Large intestine (tissue), 3 donors: Measurements from ENCODE around the gene MLYCD. TPM values are rescaled to one million over a fixed set of nuclear protein-coding genes. Genes with fewer than 3 reads are reported as not detected.

Experiments
- DNase-seq, 2 donors: peaks; one replicate each; pipeline versions ENCODE4 v3.0.0 to v3.0.0-alpha.2; 2013
- H3K27ac ChIP-seq: one replicate; pipeline ENCODE4 v1.5.1; 2013; ENCODE audit warnings: low read length
- H3K27me3 ChIP-seq: 2 replicates; pipeline ENCODE4 v1.6.1; 2013; ENCODE audit warnings: low read length; ENCODE audit not compliant: control insufficient read depth, insufficient read depth
- H3K36me3 ChIP-seq: 2 replicates; pipeline ENCODE4 v1.6.1; 2013; ENCODE audit warnings: low read length; ENCODE audit not compliant: control insufficient read depth, insufficient read depth
- H3K4me1 ChIP-seq: one replicate; pipeline ENCODE4 v1.6.1; 2013; ENCODE audit warnings: low read length; ENCODE audit not compliant: control insufficient read depth, insufficient read depth
- H3K4me3 ChIP-seq: one replicate; pipeline ENCODE4 v1.5.1; 2013; ENCODE audit warnings: low read length
- H3K9me3 ChIP-seq: one replicate; pipeline ENCODE4 v1.6.1; 2013; ENCODE audit warnings: mild to moderate bottlenecking, low read depth, low read length, moderate library complexity; ENCODE audit not compliant: control insufficient read depth
- WGBS: methylation state at CpG from one replicate; pipeline ENCODE4 v1.1.5; 2013; ENCODE audit warnings: low lambda C conversion rate; ENCODE audit not compliant: insufficient coverage; 5-methylcytosine and 5-hydroxymethylcytosine counted together
- polyA plus RNA-seq: library from polyadenylated mRNA; unstranded; fragments of 120-200 nt; gene quantifications from one replicate; pipeline ENCODE4 v1.2.1, GENCODE V29; 2013

MLYCD gene
- polyA plus RNA-seq, 1 donor: 5.4 TPM

DNA sequence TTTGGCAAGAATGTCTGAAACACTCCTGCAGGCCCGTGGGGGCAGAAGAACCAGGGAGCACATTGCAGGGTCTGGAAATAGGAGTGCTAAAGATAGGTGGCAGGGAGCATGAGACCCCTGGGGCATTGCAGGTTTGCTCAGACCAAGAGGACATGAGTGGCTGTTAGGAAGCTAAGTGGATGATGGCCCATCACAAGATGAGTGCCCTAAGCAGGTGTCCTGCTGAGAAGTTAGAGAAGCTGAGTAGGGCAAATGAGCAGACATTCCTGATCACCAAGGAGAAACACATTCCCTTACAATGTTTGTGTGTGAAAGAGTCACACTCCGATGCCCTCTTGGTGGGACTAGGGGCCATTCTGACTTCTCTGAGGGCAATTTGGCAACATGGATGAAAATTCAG, 9.9 kb downstream of the MLYCD start:
- no peak for DNase-seq
- no CpG with 5 or more reads among the region's 2 CpGs for WGBS
- no peaks in the 10 kb centered on the region for H3K9me3 ChIP-seq
- peaks cover 58% of the 10 kb centered on the region for H3K36me3 ChIP-seq
- H3K27me3 ChIP-seq: no peaks in the 10 kb centered on the region
- no peak overlapping the region for H3K4me3 ChIP-seq
- no peak overlapping the region for H3K27ac ChIP-seq
- H3K4me1 ChIP-seq: no peaks in the 10 kb centered on the region

DNA sequence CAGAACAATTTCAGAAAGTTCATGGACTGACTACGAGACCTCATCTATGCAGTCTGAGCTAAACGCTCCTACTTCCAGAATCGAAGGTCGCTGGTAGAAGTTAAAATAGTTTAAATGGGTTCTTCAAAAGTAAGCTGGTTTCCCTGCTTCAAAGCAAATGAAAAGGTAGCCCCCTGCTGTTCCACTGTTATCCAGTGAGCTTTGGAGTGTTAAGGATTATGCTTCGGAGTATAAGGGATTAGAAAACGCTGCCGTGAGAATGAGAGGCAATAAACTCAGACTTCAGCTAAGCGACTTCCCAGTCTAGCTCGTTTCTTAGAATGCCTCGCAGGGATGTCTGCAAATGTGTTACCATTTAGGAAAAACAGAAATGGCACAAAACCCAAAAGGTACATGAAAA, 12.4 kb downstream of the MLYCD start:
- WGBS: no CpG with 5 or more reads among the region's 10 CpGs
- Histone ChIP-seq H3K4me3 (no peak overlapping the region), H3K36me3 (peaks cover 74% of the 10 kb centered on the region), H3K9me3 (no peaks in the 10 kb centered on the region), H3K27me3 (no peaks in the 10 kb centered on the region), H3K4me1 (no peaks in the 10 kb centered on the region), H3K27ac (no peak overlapping the region)
- DNase-seq: no peak

DNA sequence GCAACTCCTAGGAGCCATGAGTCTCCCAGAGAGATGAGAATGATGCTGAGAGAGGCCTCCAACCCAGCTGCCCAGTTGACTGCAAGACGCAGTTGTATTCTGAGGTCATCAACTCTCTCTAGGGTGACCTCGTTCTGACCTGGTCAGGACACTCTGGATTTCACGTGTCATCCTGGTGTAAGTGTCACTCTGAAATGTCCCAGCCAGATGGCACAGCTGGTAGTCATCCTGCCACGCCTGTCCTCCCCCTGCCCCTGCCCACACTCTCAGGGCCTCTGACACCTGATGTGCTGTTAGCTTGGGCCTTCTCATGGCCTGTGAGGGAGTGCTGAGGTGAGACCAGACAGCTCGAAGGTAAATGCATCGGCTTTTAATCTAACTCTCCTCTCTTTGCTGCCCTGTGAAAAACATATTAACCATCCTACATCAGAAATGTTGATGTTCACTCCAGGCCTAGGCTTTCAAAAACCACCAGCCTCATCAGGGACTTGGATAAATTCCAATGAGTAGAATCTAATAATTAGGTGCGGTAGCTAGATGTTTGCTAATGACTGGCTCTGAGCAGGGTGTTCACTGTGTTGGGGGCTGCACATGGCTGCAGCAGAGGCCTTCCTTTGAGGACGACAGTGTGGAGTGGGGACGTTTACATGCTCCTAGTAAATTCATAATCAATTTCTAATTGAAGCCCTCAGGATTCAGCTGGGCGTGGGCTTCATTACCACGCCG, 13.8 kb downstream of the MLYCD start:
- Histone ChIP-seq H3K27me3 (no peaks in the 10 kb centered on the region), H3K4me1 (no peaks in the 10 kb centered on the region), H3K27ac (no peak overlapping the region), H3K36me3 (peaks cover 74% of the 10 kb centered on the region), H3K9me3 (no peaks in the 10 kb centered on the region), H3K4me3 (no peak overlapping the region)
- no CpG with 5 or more reads among the region's 12 CpGs for WGBS
- DNase-seq: no peak

DNA sequence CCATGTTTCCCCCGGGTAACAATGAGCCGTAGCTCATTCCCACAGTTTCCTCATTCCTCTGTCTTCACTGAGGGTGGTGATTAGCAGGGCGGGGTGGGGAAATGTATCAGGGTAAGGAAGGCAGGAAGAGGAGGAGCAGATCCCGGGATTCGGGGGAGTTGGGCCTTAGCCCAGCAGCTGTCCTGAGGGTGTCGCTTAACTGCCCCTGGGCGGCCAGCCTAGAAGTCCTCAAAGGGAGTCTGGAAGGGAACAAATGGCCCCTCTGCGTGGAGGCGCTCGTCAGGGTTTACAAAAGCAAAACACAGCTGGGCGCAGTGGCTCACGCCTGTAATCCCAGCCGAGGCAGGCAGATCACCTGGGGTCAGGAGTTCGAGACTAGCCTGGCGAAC, 14.3 kb downstream of the MLYCD start:
- Histone ChIP-seq H3K4me3 (no peak overlapping the region), H3K4me1 (no peaks in the 10 kb centered on the region), H3K27me3 (no peaks in the 10 kb centered on the region), H3K27ac (no peak overlapping the region), H3K36me3 (peaks cover 74% of the 10 kb centered on the region), H3K9me3 (no peaks in the 10 kb centered on the region)
- no CpG with 5 or more reads among the region's 15 CpGs for WGBS
- no peak for DNase-seq

DNA sequence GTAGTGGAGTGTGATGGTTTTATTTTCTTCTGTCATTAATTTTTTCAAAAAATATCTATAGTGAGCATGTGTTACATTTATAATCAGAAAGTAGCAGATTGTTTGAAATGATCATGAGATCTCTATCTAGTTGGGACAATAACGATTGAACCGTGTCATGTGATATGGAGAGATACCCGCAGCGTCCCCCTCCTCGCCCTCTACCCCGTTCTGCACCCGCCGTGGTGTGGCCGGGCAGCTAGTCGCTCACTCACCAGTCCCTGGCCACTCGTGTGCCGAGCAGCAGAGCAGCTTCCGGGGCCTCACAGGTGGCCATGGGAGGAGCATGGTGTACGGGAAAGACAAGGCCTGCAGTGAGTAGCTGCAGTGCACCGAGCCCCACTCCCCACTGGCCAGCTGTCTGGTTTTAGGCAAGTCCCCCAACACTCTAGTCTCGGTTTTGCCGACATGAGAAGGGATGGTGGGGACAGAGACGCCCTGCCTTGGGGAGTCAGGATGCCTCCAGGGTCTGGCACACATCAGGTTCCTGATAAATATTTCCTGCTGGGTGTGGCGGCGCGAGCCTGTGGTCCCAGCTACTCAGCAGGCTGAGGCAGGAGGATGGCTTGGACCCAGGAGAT, 15.3 kb downstream of the MLYCD start:
- Histone ChIP-seq H3K36me3 (peaks cover 75% of the 10 kb centered on the region), H3K9me3 (no peaks in the 10 kb centered on the region), H3K27me3 (no peaks in the 10 kb centered on the region), H3K4me1 (no peaks in the 10 kb centered on the region), H3K27ac (no peak overlapping the region), H3K4me3 (no peak overlapping the region)
- no CpG with 5 or more reads among the region's 21 CpGs for WGBS
- no peak for DNase-seq

DNA sequence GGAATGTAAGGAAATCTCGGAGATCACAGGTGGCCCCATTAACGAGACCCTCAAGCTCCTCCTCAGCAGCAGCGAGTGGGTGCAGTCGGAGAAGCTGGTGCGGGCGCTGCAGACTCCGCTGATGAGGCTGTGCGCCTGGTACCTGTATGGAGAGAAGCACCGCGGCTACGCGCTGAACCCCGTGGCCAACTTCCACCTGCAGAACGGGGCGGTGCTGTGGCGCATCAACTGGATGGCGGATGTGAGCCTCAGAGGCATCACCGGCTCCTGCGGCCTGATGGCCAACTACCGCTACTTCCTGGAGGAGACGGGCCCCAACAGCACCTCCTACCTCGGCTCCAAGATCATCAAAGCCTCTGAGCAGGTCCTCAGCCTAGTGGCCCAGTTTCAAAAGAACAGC, 16.2 kb downstream of the MLYCD start:
- H3K27me3 ChIP-seq: no peaks in the 10 kb centered on the region
- no peak for DNase-seq
- peaks cover 81% of the 10 kb centered on the region for H3K36me3 ChIP-seq
- no peak overlapping the region for H3K27ac ChIP-seq
- WGBS: no CpG with 5 or more reads among the region's 22 CpGs
- no peaks in the 10 kb centered on the region for H3K4me1 ChIP-seq
- H3K9me3 ChIP-seq: no peaks in the 10 kb centered on the region
- H3K4me3 ChIP-seq: no peak overlapping the region

DNA sequence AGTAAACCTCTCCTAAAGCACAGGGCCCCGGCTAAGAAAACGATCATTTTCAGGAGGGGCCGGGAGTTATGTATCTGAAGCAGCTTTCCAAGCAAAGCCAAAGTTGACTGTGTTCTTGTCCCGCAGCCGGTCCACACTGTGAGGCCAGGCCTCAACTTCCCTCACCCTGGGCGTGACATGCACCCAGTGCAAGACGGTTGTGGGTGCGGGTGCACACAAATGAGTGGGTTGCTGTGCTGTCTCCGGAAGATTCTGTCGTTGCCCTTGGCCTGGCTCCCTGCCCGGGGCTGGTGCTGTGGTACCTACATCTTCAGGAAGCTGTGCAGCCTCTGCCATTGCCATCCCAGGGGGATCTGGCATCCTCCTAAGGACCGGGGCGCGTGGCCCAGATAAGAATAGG, 16.6 kb downstream of the MLYCD start:
- no peak overlapping the region for H3K4me3 ChIP-seq
- no peaks in the 10 kb centered on the region for H3K4me1 ChIP-seq
- no peak overlapping the region for H3K27ac ChIP-seq
- peaks cover 81% of the 10 kb centered on the region for H3K36me3 ChIP-seq
- no peaks in the 10 kb centered on the region for H3K9me3 ChIP-seq
- no peaks in the 10 kb centered on the region for H3K27me3 ChIP-seq
- no peak for DNase-seq
- no CpG with 5 or more reads among the region's 14 CpGs for WGBS

DNA sequence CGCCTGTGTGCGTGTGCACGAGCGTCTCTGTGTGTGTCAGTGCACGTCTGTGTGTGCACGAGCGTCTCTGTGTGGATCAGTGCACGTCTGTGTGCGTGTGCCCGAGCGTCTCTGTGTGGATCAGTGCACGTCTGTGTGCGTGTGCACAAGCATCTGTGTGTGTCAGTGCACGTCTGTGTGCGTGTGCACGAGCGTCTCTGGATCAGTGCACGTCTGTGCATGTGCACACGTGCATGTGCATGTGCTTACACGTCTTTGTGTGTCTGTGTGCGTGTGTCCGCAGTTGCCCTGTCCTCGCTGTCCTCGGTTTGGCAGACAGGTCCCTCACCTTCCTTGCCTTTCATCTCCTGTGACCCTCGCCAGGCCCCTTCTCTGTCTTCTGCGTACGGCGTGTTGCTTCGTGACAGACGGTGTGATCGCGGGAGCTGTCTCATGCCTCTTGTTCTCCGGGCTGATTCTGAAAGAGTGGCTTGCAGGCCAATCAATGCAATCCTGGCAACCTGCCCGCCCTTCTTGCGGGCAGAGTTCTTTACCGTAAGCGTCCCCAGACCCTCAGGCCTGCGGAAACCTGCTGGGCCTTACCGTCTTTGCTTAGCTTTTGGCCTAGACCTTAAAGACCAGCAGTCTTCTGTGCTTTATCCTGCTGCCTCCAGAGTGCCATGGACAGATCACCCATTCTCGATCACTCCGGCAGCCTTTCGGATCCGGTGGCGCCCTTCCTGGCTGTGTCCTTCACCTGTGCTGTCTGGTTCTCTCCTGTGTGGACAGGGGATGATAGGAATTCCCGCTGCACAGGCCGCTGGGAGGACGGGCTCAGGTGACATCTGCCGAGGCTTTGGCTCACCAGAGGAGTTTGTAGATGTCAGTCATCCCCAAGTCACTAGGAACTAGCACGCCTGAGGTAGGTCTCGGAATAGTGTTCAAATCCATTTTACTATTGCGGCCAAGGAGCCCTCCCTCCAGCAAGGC, 18.5 kb downstream of the MLYCD start:
- no CpG with 5 or more reads among the region's 51 CpGs for WGBS
- H3K4me1 ChIP-seq: no peaks in the 10 kb centered on the region
- peaks cover 69% of the 10 kb centered on the region for H3K36me3 ChIP-seq
- no peak for DNase-seq
- H3K9me3 ChIP-seq: no peaks in the 10 kb centered on the region
- no peaks in the 10 kb centered on the region for H3K27me3 ChIP-seq
- no peak overlapping the region for H3K27ac ChIP-seq
- no peak overlapping the region for H3K4me3 ChIP-seq

DNA sequence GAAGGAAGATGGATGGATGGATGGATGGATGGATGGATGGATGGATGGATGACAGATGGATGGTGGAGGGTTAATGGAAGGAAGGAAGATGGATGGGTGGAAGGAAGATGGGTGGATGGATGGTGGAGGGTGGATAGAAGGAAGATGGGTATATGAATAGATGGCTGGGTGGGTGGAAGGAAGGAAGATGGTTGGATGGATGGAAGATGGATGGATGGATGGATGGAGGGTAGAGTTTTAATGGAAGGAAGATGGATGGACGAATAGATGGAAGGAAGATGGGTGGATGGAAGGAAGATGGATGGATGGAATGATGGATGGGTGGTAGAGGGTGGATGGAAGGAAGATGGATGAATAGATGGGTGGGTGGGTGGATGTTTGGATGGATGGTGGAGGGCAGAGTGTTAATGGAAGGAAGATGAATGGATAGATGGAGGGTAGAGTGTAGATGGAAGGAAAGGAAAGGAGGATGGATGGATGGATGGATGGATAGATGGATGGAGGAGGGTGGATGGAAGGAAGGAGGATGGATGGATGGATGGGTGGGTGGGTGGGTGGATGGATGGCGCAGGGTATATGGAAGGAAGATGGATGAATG, 22.1 kb downstream of the MLYCD start:
- DNase-seq: no peak
- H3K4me3 ChIP-seq: no peak overlapping the region
- H3K36me3 ChIP-seq: peaks cover 46% of the 10 kb centered on the region
- no peaks in the 10 kb centered on the region for H3K27me3 ChIP-seq
- H3K9me3 ChIP-seq: no peaks in the 10 kb centered on the region
- no peaks in the 10 kb centered on the region for H3K4me1 ChIP-seq
- WGBS: 91% methylated on average over 1 of the region's 2 CpGs
- H3K27ac ChIP-seq: no peak overlapping the region
